Neural cell (in vitro differentiated cells): ENCODE results near the gene AP3S1. TPM values are rescaled to one million over a fixed set of nuclear protein-coding genes. Genes with fewer than 3 reads are reported as not detected.

ENCODE experiments used
- H2AFZ ChIP-seq: fragments of 200-600, 300-800 bp; sonication (generic), shearing (Covaris generic); 2 replicates; pipeline ENCODE4 v1.6.0; 2014; ENCODE audit warnings: low read depth, mild to moderate bottlenecking, antibody characterized with exemption, low read length, moderate library complexity
- H3F3A ChIP-seq: fragments of 200-600 bp; shearing (Covaris generic); 2 replicates; pipeline ENCODE4 v1.6.1; 2016; ENCODE audit warnings: mild to moderate bottlenecking, moderate library complexity, mixed read lengths, antibody characterized with exemption, low read length; ENCODE audit not compliant: insufficient read depth, poor library complexity, severe bottlenecking
- H3K27ac ChIP-seq: fragments of 200-600, 300-800 bp; sonication (generic), shearing (Covaris generic); 2 replicates; pipeline ENCODE4 v1.5.1; 2014; ENCODE audit warnings: mild to moderate bottlenecking, low read length, moderate library complexity
- H3K27me3 ChIP-seq: fragments of 300-800, 200-600 bp; sonication (generic), shearing (Covaris generic); 2 replicates; pipeline ENCODE4 v1.6.0; 2014; ENCODE audit warnings: mild to moderate bottlenecking, low read depth, low read length, moderate library complexity; ENCODE audit not compliant: insufficient read depth
- H3K36me3 ChIP-seq: fragments of 300-800, 200-600 bp; sonication (generic), shearing (Covaris generic); 2 replicates; pipeline ENCODE4 v1.5.1; 2014; ENCODE audit warnings: mild to moderate bottlenecking, antibody characterized with exemption, low read length, moderate library complexity; ENCODE audit not compliant: insufficient read depth
- H3K4me2 ChIP-seq: fragments of 300-800, 200-600 bp; sonication (generic), shearing (Covaris generic); 2 replicates; pipeline ENCODE4 v1.6.0; 2014; ENCODE audit warnings: mild to moderate bottlenecking, low read length
- H3K4me3 ChIP-seq: fragments of 300-800, 200-600 bp; sonication (generic), shearing (Covaris generic); 2 replicates; pipeline ENCODE4 v1.5.1; 2014; ENCODE audit warnings: mild to moderate bottlenecking, low read length, moderate library complexity
- H3K79me2 ChIP-seq: fragments of 200-600 bp; shearing (Covaris generic); replicated peaks from 2 replicates; pipeline ENCODE4 v1.6.0; 2014; ENCODE audit warnings: mild to moderate bottlenecking, low read length, moderate library complexity; ENCODE audit not compliant: insufficient read depth
- H3K9ac ChIP-seq: fragments of 300-800, 200-600 bp; sonication (generic), shearing (Covaris generic); 2 replicates; pipeline ENCODE4 v1.6.1; 2016; ENCODE audit warnings: mild to moderate bottlenecking, low read length, mixed read lengths
- H3K9me2 ChIP-seq: fragments of 200-600 bp; shearing (Covaris generic); 2 replicates; pipeline ENCODE4 v1.6.1; 2016; ENCODE audit warnings: mild to moderate bottlenecking, low read length, mixed read lengths; ENCODE audit not compliant: insufficient read depth
- H3K9me3 ChIP-seq: fragments of 200-600, 300-800 bp; sonication (generic), shearing (Covaris generic); 2 replicates; pipeline ENCODE4 v1.6.1; 2016; ENCODE audit warnings: mild to moderate bottlenecking, mixed run types, low read length, moderate library complexity, mixed read lengths
- H4K20me1 ChIP-seq: fragments of 200-600 bp; shearing (Covaris generic); 2 replicates; pipeline ENCODE4 v1.6.1; 2016; ENCODE audit warnings: mild to moderate bottlenecking, mixed run types; ENCODE audit not compliant: insufficient read depth
- CTCF ChIP-seq: fragments of 450-650 bp; IDR thresholded peaks from 2 replicates; pipeline ENCODE4 v1.5.1; 2014; ENCODE audit warnings: antibody characterized with exemption, mild to moderate bottlenecking, moderate library complexity; ENCODE audit not compliant: poor library complexity, severe bottlenecking
- EP300 ChIP-seq: fragments of 450-650 bp; conservative IDR thresholded peaks from 2 replicates; pipeline ENCODE4 v1.6.1; 2014; ENCODE audit warnings: antibody characterized with exemption, mild to moderate bottlenecking, moderate library complexity; ENCODE audit not compliant: poor library complexity, severe bottlenecking
- EZH2 ChIP-seq: fragments of 200-600, 300-800 bp; shearing (Covaris generic), sonication (generic); IDR thresholded peaks from 2 replicates; pipeline ENCODE4 v1.6.1; 2014; ENCODE audit warnings: antibody characterized with exemption, low read length, borderline replicate concordance, mild to moderate bottlenecking; ENCODE audit not compliant: insufficient read depth, poor library complexity, severe bottlenecking
- MXI1 ChIP-seq: fragments of 450-650 bp; conservative IDR thresholded peaks from 2 replicates; pipeline ENCODE4 v1.6.1; 2014; ENCODE audit warnings: antibody characterized with exemption, mild to moderate bottlenecking; ENCODE audit not compliant: poor library complexity, severe bottlenecking
- POLR2AphosphoS5 ChIP-seq: IDR thresholded peaks from 2 replicates; pipeline ENCODE4 v1.6.1; 2012
- RAD21 ChIP-seq: fragments of 450-650 bp; conservative IDR thresholded peaks from 2 replicates; pipeline ENCODE4 v1.6.1; 2014; ENCODE audit warnings: antibody characterized with exemption, mild to moderate bottlenecking, moderate library complexity
- SMC3 ChIP-seq: fragments of 450-650 bp; conservative IDR thresholded peaks from 2 replicates; pipeline ENCODE4 v1.6.1; 2014; ENCODE audit warnings: antibody characterized with exemption, mild to moderate bottlenecking, moderate library complexity; ENCODE audit not compliant: poor library complexity
- TAF1 ChIP-seq: IDR thresholded peaks from 2 replicates; pipeline ENCODE4 v1.6.1; 2012; ENCODE audit warnings: low read depth
- polyA plus RNA-seq: library from polyadenylated mRNA; depleted of rRNA; stranded (reverse); fragments of >200 nt; gene quantifications from 2 replicates; pipeline ENCODE4 v1.2.3, GENCODE V29; 2014
- TF ChIP-seq, protein P1 (sequence below): IDR thresholded peaks from 2 replicates; pipeline ENCODE4 v1.6.1; 2012; ENCODE audit warnings: borderline replicate concordance

The AP3S1 gene
- polyA plus RNA-seq, 1 donor from 2014 or later, result 207 TPM

GRCh38 chr5:115948091-115948534 lies 106.4 kb downstream of the AP3S1 start:
- Histone ChIP-seq H3K4me2 (no peak overlapping the region), H3K79me2 (no peaks in the 10 kb centered on the region), H2AFZ (no peak overlapping the region)

GRCh38 chr5:115949096-115949495 lies 107.4 kb downstream of the AP3S1 start:
- H3K9me2 ChIP-seq, result no peaks in the 10 kb centered on the region
- no peak overlapping the region for H2AFZ ChIP-seq
- H3K27me3 ChIP-seq, result no peaks in the 10 kb centered on the region
- H3K4me3 ChIP-seq, result no peak overlapping the region
- H3K79me2 ChIP-seq, result no peaks in the 10 kb centered on the region
- H3K36me3 ChIP-seq, result no peaks in the 10 kb centered on the region
- H3K4me2 ChIP-seq, result no peak overlapping the region
- H3K9me3 ChIP-seq, result no peaks in the 10 kb centered on the region
- no peaks in the 10 kb centered on the region for H4K20me1 ChIP-seq
- TF ChIP-seq POLR2AphosphoS5 (no peak), RAD21 (no peak), CTCF (no peak), MXI1 (no peak), EP300 (no peak), TAF1 (no peak), EZH2 (no peak), SMC3 (no peak)
- TF ChIP-seq, protein P1, sequence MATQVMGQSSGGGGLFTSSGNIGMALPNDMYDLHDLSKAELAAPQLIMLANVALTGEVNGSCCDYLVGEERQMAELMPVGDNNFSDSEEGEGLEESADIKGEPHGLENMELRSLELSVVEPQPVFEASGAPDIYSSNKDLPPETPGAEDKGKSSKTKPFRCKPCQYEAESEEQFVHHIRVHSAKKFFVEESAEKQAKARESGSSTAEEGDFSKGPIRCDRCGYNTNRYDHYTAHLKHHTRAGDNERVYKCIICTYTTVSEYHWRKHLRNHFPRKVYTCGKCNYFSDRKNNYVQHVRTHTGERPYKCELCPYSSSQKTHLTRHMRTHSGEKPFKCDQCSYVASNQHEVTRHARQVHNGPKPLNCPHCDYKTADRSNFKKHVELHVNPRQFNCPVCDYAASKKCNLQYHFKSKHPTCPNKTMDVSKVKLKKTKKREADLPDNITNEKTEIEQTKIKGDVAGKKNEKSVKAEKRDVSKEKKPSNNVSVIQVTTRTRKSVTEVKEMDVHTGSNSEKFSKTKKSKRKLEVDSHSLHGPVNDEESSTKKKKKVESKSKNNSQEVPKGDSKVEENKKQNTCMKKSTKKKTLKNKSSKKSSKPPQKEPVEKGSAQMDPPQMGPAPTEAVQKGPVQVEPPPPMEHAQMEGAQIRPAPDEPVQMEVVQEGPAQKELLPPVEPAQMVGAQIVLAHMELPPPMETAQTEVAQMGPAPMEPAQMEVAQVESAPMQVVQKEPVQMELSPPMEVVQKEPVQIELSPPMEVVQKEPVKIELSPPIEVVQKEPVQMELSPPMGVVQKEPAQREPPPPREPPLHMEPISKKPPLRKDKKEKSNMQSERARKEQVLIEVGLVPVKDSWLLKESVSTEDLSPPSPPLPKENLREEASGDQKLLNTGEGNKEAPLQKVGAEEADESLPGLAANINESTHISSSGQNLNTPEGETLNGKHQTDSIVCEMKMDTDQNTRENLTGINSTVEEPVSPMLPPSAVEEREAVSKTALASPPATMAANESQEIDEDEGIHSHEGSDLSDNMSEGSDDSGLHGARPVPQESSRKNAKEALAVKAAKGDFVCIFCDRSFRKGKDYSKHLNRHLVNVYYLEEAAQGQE, result no peak
- H3K27ac ChIP-seq, result no peak overlapping the region
- H3F3A ChIP-seq, result no peaks in the 10 kb centered on the region
- H3K9ac ChIP-seq, result no peak overlapping the region

More at GRCh38 chr5:115948091-115948534, 106.4 kb downstream of the AP3S1 start:
- no peaks in the 10 kb centered on the region for H3K36me3 ChIP-seq
- H3K27ac ChIP-seq, result no peak overlapping the region
- no peaks in the 10 kb centered on the region for H3K9me3 ChIP-seq
- no peaks in the 10 kb centered on the region for H3F3A ChIP-seq
- H3K4me3 ChIP-seq, result no peak overlapping the region
- no peaks in the 10 kb centered on the region for H3K9me2 ChIP-seq
- no peak overlapping the region for H3K9ac ChIP-seq
- H4K20me1 ChIP-seq, result no peaks in the 10 kb centered on the region
- TF ChIP-seq RAD21 (no peak), TAF1 (no peak), MXI1 (no peak), POLR2AphosphoS5 (no peak), SMC3 (no peak), CTCF (no peak), EZH2 (no peak), EP300 (no peak)
- TF ChIP-seq, protein P1, result no peak
- no peaks in the 10 kb centered on the region for H3K27me3 ChIP-seq
